IPS DF 19.7 (cell line): ENCODE results near the gene SEC23B.
"Not testable (repeated sequence)": the region's sequence is repeated elsewhere in the genome, so short reads cannot be mapped to it uniquely, and the experiment has no call there.

Experiments
- DNase-seq: peaks from one replicate; pipeline ENCODE4 v3.0.0-alpha.2; 2013; ENCODE audit warnings: low read depth, low spot score

Gene SEC23B

DNA sequence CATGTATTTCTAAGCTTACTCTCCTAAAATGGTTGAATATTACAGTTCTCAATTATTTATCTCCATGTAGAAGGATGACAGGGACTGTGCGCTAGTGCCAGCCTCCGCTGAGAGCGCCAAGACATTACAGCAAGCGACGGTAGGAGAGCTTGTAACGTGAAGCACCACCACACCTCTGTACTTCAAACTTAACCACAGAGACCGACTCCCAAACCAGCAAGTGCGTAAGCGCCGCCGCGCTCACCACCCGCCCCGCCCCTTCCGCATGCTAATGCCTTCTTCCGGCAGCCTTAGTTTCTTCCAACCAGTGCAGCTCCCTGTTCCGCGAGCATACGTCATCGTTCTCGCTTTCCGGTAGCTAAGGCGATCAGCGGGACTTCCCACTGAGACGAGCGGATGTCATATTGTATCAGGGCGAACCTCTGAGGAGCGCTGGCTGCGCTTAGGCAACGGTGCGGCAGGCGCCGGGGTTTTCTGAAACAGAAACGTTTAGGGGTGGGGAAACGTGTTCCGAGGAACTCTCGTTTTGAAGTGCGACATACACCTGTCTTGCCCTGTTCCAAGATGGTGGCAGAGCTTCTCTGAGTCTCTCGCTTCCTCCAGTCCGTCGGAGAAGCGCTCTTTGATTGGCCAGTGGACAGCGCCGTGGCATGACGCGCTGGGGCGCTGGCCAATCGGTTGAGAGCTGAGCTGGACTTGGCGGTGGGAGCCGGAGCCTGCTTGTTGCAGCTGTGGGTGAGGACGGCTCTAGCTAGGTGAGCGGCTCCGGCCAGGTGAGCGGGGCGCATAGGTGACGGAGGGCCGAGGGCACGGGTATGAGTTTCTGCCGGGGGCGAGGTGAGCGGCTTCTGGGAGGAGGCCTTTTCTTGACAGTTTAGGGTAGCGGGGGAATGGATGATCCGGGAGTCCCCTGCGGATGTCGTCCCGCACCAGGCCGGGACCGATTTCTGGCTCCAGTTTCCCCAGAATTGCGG is at the start of gene SEC23B:
Gene SEC23B (plus strand): TSS at position 723 of the 974 bp plus-strand sequence. CDS start 2,896 bp downstream, outside the sequence.
- DNase-seq: peak; percentile 94

DNA sequence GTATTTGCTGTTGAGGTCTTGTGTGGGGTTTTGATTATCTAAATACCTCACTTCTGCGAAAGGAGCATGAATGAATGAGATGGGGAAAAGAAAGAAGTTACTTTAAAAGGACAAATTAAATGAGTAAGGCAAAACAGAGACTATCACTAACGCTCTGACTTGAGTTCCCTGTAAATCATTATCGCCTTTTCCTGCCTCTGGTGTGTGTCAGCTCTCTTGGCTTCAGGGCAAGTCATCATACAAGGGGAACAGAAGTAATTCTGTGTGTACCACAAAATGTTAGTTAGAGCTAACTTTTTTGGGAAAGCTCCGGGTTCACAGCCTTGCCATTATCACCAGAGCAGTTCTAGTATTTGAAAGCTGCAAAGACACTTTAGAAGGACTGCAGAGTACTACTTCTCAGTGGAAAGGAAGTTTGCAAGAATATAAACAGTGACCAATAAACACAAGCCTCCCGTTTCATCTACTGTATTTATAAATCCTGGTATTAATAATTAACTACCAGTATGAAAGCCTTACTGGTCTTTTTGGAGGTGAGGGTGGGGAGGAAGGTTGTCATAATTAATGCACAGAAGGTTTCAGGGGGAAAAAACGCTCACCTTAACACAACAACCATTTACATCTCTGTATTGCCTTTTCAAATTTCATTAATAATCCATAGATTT is 42.1 kb upstream of the SEC23B start:
- DNase-seq: no peak

DNA sequence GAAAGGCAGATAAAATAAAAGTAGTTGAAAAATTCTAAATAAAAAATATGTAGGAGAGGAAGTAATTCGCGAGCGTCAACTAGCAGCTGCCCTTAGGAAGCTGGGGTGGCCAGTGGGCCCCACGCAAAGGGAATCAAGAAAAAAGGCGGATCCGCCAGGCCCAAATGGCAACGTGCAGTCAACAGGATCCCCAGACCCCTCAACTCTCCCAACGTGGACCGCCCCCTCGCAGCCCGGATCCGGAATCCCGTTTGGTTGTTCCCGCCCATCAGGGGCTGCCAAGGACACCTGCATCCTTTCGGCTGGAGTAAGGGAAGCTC is 41.2 kb upstream of the SEC23B start:
- no peak for DNase-seq

DNA sequence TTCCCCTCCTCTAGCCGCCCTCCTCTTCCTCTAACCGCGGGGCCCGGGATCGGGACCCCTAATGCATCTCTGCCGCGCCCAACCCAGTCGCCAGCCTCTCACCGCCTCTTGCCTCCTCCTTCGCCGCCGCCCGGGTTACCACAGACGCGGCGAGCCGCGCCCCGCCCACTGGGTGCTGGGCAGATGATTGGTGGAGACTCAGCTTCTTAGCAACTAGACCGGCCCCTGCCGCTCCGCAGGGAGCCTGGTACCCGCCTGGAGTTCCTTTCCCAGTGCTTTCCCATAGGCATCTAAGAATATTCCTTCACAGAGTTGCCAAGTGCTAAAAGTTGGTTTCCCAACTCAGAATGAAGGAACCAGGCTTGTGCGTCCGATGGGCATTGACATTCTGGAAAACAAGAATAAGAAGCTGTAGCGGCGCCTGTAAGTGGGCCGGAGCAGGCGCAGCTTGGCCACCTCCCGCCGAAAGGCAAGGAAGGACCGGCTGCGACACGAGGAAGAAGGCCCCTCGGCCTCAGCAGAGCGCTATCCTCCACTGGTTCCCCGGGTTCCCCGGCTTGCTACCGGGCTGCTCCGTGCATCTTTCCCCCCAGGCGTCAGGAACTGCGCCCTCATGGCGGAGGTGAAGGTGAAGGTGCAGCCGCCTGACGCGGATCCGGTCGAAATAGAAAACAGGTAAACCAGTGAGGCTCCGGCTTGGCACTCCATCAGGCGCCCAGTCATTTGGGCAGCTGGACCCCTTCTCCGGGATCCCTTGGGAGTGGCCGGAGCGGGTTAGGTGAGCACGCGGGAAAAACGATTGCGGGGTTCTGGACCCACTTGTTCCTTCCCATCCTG is 40.6 kb upstream of the SEC23B start, which contains the start of the genes DZANK1 and POLR3F:
Gene DZANK1 (minus strand): TSS at position 137 of the 837 bp plus-strand sequence. CDS start 1,672 bp downstream, outside the sequence.
Gene POLR3F (plus strand): TSS at position 497 of the 837 bp plus-strand sequence. CDS start 117 bp downstream, at position 614.
- DNase-seq: peak; percentile 78

DNA sequence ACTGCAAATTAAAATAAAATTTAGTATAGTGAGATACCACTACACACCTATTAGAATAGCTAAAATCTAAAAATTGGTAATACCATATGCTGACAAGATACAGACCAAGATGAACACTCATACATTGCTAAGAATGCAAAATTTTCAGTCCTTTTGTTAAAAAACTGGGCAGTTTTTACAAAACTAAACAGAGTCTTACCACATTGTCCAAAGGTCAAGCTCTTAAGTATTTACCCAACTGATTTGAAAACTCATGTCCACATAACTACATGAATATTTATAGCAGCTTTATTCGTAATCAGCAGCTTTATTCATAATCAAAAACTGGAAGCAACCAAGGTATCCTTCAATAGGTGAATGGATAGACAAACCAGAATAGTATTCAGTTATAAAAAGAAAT is 30.5 kb upstream of the SEC23B start:
- no peak for DNase-seq

DNA sequence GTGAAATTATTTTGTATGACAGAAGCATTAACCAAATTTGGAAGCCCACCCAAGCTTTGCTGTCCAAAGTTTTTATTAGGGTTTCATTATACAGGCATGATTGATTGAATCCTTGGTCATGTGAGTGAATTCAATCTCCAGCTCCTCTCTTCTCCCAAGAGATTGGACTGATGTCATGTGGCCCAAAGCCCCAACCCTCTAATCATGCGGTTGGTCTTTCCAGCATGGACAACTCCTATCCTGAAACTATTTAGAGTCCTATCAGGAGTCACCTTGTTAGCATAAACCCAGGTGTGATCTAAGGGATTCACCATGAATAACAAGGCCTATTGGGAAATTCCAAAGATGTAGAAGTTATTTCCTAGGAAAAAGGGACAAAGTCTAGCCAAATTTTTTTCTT is 29.9 kb upstream of the SEC23B start:
- DNase-seq: no peak

DNA sequence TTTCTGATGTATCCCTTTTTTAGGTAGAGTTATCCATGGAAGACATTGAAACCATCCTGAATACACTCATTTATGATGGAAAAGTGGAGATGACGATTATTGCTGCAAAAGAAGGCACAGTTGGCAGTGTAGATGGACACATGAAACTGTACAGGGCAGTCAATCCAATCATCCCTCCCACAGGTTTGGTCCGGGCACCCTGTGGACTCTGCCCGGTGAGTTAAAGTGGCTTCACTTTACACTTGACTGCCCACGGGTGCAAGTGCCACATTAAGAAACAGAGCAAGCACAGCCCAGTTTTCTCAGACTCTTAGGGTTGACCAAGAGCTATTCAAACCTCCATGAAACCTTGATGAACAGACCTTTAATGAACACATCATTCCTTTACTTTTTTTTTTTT is 26.1 kb upstream of the SEC23B start:
- DNase-seq: no peak

DNA sequence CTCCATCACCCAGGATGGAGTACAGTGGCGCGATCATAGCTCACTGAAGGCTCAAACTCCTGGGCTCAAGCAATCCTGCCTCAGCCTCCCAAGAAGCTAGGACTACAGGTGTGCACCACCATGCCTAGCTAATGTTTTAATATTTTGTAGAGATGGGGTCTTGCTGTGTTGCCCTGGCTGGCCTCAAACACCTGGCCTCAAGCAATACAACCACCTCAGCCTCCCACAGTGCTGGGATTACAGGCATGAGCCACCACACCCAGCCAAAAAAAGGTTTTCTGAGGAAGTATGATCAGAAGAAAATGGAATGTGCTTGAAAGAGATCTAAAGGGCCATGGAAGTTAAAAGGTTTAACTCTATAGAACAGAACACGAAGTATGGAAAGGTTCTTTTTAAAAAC is 19.4 kb upstream of the SEC23B start:
- no peak for DNase-seq

DNA sequence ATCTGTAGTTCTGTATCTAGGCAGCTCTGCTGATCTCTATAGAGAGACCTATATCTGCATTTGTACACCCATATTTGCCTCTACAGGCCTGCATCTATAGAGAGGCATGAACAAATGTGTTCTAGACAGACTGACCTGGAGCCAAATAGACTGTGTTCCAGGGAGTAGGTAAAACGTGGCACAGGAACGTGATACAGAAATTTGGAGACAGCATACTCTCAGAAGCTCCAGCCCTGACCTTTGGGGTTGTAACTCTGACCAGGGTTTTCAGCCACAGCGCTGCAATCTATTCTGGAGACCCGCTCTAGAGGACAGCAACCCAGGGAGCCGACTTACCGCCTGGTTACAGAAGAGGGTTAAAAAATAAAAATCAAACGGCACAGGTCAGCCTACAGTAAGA is 11.7 kb upstream of the SEC23B start:
- no peak for DNase-seq

DNA sequence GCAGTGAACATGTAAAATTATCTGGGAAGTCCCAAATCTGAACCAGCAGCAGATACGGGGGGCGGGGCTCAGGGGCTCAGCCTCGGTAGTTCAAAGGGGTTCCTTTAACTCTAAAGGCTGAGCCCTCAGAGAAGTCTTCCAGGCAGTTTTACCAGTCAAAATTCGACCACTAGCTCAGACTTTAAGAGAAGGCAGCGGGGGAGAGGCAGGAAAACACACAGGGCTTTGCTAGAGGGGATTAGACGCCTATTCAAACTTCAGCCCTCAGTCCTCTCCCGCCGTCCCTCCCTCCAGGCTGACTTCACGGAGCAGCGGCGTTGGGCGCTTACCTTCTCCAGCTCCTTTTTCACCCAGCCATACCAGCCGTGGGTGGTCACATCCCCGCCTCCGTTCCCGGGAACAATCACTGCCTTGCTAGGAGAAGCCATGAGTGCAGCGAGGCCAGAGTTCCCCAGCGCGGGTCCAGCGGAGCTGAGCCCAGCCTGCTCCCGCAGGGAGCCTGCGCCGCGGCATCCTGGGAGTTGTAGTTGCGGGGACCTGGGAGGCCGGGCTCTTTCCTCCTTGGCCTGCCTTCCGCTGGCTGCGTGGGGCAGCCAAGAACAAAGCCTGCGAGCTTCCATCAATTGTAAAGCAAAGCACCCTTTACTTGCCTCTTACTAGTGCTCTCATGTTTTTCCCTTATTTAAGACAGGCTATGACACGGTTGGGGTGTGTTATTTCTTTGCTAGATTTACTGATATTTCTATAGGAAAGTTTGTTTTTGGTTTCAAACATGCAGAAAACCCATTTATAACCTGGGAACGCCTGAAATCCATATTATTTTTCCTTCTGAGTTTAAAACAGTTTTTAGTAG is 10.8 kb upstream of the SEC23B start, which contains the start of gene RBBP9:
Gene RBBP9 (minus strand): TSS at position 486 of the 853 bp plus-strand sequence. CDS start 58 bp downstream, at position 428.
- DNase-seq: peak; percentile 71

DNA sequence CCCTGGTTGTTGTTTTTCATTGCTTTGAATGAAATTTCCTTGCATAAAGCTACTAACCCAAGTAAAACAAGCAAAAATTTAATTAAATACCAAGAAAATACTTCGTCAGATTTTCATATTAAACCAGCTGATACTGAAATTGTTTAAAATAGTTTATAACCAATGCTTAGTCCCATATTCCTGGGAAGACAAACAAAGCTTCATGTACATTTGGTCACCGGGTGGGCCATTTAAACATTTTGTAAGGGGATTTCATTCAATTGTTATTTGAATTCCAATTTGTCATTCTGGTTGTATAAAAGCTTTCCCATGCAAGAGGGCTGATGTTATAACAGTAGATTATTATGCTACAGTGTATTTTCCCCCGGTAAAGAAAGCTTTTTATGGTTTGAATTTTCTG is 10.1 kb upstream of the SEC23B start:
- DNase-seq: no peak

DNA sequence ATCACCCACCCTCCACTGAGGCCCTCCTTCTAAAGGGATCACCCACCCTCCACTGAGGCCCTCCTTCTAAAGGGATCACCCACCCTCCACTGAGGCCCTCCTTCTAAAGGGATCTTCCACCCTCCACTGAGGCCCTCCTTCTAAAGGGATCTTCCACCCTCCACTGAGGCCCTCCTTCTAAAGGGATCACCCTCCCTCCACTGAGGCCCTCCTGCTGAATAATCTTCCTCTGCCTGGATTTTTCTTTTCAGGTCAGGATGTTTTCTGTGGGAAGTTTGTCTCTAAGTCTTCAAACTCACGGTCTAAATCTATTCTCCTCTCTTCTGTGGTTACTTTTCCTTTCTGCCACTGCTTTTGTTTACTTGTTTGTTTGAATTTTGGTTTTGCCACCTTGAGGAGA is 6.1 kb upstream of the SEC23B start:
- DNase-seq: not testable (repeated sequence)

DNA sequence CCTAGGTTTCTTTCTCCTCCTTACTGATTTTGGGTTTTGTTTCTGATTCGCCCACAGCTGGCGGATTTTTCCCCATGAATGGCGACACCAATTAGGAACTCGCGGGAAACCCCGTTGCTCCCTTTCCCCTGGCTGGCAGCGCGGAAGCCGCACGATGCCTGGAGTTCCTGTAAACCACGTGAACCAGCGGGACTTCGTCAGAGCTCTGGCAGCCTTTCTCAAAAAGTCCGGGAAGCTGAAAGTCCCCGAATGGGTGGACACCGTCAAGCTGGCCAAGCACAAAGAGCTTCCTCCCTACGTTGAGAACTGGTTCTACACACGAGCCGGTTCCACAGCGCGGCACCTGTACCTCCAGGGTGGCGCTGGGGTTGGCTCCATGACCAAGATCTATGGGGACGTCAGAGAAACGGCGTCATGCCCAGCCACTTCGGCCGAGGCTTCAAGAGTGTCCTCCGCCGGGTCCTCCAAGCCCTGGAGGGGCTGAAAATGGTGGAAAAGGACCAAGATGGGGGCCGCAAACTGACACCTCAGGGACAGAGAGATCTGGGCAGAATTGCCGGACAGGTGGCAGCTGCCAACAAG is 3.2 kb upstream of the SEC23B start:
- DNase-seq: no peak

DNA sequence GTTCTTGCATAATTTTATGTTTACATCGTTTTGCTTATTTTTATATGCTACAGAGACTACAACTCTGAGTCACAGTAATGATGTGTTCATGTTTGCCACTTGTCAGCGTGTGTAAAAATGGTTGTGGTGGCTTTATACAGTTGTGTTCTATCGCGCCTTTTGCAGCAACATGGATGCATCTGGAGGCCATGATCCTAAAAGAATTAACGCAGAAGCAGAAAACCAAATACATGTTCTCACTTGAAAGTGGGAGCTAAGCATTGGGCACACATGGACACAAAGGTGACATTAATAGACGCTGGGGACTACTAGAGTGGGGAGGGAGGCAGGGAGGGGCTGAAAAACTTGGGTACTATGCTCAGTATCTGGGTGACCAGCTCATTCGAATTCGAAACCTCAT is 996 bp upstream of the SEC23B start:
- DNase-seq: no peak

DNA sequence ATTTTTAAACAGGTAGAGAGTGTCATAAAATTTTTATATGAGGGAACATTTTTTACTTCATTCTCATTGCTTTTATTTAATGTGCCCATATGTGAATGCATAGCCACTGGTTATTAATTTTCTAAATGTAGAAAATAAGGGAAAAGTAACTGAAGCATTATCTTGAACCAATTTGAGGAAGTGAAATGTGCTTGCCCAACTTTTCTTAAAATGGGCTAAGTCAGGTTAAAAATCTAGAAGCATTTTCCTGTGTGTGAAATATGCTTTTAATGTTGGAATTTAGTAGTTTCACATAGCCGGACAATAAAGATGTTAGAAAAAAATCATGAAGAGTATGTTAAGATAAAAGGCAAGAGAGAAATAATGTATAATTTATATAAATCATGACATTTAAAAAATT is 3.8 kb downstream of the SEC23B start:
- DNase-seq: no peak

DNA sequence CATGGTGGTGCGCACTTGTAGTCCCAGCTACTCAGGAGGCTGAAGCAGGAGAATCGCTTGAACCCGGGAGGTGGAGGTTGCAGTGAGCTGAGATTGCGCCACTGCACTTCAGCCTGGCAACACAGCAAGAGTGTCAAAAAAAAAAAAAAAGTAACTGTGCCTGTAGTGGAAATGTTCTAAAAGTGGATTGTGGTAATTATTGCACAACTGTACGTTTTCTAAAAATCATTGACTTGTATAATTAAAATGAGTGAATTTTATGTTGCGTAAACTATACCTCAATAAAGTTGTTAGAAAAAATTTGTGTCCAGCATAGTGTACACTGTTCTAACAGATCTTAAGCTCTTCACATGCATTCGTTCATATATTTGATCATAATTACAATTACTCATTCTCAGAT is 5.5 kb downstream of the SEC23B start:
- DNase-seq: no peak

DNA sequence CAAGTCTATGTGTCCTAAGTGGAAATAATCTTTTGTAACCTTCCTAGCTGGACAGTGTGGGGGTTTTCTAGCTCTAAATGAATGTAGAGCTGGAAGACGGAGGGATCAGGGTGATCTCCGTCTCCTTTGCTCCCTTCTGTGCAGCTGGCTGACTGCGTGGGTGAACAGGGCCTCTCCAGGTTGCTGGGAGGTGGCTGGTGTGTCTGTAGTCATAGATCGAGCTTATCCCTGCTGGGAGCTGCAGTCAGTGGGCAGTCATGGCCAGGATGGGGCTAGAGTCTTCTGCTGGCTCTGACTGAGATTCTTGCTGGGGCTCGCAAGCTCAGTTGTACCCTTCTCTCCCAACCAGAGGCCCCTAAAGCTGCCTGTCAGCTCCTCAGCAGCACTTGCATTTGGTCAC is 6.4 kb downstream of the SEC23B start:
- no peak for DNase-seq

DNA sequence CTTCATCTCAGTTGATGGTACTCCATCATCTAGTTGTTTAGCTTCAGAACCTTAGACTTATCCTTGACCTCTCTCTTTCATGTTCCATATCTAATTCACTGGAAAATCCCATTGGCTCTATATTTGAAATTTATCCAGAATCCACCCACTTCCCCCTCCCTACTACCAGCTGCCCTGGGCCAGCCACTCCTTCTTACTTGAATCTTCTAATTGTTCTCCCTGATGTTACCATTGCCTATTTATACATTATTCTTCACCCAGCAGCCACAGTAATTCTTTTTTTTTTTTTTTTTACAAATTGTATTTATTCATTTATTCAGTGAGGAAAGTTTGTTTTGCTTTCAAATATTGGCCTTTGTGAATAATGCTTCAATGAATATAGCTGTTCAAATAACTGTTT is 8.2 kb downstream of the SEC23B start:
- no peak for DNase-seq

DNA sequence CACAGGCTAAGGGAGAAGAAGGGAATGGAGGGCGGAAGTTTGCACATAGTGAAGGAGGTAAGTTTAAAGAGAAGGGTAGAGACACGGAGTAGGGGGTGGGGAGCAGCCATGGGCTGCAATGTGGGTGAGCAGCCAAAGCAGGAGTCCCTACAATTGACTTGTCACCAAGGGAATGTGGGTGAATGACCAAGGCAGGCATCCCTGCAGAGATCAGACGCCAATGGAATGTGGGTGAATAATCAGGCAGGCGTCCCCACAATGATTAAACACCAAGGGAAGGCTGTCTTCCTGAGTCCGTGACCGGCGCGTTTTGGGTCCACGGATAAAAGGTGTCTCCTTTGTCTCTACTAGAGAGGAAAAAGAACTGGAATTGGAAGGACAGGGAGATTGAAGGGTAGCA is 14.3 kb downstream of the SEC23B start:
- DNase-seq: not testable (repeated sequence)

DNA sequence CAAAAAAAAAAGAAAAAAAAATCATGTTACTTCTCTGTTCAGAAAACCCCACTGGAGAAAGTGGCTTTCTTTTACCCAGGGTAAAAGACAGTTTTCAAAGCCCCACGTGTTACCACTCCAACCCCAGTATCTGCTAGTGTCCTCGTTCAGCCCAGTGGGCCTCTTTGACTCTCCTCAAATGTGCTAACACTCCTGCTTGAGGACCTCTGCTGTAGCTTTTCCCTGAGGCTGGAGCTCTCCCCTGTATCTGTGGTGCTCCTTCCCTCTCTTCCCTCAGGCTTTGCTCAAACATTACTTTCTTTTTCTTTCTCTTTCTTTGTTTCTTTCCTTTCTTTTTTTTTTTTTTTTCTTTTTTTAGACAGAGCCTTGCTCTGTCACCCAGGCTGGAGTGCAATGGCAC is 15.3 kb downstream of the SEC23B start:
- DNase-seq: no peak
